CD4-positive, alpha-beta T cell treated with Interleukin-1 beta for 1 hour (primary cell): ENCODE data around the gene NMU.
"Not testable (repeated sequence)": the region's sequence is repeated elsewhere in the genome, so short reads cannot be mapped to it uniquely, and the experiment has no call there.

Experiments used
- DNase-seq, 2 donors: peaks; one replicate each; pipeline ENCODE4 v3.0.0-alpha.2; 2020 to 2022

Gene NMU

DNA sequence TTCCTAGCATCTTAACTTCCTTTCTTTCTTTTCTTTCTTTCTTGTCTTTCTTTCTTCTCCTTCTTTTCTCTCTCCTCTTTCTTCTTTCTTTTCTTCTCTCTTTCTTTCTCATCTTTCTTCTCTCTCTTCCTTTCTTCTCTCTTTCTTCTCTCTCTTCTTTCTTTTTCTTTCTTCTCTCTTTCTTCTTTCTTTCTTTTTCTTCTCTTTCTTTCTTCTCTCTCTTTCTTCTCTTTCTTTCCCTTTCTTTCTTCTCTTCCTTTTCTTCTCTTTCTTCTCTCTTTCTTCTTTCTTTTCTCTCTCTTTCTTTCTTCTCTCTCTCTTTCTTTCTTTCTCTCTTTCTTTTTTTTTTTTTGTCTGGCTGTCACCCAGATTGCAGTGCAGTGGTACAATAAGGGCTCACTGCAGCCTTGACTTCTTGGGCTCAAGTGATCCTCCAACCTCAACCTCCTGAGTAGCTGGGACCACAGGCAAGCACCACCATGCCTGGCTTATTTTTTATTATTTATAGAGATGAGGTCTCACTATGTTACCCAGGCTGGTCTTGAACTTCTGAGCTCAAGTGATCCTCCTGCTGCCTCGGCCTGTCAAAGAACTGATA lies 17.5 kb downstream of the NMU start:
- no peak for DNase-seq

DNA sequence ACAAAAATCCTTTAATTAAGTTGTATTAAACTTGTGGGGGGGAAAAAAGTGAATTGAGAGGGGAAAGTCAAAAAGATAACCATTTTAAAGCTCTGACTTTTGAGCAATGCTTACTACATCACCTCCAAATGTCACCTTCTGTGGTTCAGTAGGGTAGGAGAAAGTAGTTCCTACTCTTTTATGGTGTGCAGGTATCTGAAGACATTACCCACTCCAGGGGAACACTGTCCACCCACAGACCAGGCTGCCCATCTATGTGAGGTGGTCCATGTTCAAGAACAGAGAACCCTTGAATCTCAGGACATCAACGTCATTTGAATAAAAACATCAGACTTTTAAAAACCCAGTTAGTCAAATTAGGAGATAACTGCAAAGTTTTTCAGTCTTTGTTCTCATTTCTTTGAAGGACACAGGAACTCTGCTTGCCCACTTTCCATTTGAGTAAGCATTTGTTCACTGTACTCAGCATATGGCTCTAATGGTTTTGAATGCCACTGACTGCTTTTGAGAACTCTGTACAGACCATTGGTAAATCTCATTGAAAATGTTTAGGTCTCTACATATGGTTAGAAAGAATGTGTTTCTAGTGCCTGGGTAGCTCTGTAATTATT lies 18.4 kb downstream of the NMU start:
- no peak for DNase-seq

DNA sequence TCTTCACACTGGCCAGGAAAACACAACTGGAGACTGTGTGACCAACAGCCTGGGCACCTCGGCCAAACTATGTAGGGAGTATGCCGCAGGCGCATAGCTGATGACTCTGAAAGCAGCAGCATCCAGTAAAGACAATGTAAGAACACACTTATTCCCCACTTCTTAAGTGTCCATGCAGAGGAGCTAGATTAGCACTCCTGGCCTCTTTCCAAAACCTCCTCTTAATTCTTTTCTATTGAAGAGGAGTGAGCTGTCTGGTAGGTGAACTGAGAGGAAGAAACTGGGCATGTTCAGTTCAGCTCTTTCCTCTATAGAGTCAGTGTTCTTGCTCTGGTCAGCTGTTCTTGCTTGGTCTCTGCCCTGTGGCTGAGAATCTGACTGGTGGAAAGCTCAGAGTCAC lies 21.1 kb downstream of the NMU start:
- no peak for DNase-seq

DNA sequence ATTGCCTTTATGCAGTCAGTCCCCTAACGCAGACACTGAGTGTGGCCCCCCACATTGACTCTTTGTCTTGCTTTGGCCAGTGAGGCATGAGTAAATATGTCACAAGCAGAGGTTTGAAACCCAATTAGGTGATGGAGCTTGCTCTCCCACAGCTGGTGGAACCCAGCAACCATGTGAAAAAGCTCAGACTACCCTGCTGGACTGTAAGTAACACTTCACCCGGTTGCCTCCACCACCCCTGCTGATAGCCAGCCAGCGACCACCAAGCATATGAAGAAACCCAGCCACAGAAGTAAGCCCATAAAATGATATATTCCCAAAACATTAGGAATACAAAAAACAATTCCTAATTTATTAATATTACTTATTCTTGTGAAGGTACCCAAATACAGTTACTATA lies 22.5 kb downstream of the NMU start:
- no peak for DNase-seq

DNA sequence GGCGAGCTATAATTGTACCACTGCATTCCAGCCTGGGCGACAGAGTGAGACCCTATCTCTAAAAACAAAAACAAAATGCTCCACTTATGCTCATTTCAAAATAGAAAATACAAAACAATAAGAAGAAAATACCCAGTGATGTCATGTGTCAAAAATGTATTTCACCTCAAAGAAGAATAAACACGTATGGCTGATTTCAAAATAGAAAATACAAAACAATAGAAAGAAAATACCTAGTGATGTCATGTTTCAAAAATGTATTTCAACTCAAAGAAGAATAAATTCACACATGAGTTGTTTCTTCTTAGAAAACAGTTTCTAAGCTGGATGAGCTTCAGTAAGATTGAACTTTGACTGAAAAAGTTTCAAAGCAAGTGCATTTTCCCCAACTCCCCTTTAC lies 23.8 kb downstream of the NMU start:
- no peak for DNase-seq

DNA sequence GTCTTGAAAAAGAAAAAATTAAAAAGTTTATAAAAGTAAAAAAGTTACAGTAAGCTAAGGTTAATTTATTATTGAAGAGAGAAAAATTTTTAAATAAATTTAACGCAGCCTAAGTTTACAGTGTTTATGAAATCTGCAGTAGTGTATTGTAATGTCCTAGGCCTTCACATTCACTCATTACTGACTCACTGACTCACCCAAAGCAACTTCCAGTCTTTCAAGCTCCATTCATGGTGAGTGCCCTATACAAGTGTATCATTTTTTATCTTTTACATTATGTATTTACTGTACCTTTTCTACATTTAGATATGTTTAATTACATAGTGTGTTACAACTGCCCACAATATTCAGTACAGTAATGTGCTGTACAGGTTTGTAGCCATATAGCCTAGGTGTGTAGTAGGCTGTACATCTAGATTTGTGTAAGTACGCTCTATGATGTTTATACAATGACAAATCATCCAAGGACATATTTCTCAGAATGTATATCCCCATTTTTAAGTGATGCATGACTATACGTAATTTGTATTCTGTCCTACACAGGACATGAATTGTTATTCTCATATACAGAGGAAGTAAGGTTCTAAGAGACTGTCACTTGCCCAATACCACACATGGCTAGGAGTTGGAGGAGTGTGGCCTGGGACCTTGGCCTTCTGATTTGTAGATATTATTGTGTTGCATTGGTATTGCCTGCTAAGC lies 24.6 kb downstream of the NMU start:
- no peak for DNase-seq

DNA sequence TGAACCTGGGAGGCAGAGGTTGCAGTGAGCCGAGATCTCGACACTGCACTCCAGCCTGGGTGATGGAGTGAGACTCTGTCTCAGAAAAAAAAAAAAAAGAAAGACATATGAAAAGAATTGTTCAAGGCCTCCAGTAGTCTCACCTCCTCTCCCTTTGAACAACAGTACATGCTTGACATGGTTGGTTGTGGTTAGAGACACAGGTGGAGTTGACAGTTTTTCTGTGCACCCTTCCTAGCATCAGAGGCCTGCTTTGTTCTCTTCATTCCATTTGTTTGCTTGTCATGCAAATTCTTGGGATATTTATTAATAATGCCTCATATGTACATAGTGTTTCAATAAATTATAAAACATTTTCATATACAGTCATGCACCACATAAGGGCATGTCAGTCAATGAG lies 25.7 kb downstream of the NMU start:
- DNase-seq = no peak

DNA sequence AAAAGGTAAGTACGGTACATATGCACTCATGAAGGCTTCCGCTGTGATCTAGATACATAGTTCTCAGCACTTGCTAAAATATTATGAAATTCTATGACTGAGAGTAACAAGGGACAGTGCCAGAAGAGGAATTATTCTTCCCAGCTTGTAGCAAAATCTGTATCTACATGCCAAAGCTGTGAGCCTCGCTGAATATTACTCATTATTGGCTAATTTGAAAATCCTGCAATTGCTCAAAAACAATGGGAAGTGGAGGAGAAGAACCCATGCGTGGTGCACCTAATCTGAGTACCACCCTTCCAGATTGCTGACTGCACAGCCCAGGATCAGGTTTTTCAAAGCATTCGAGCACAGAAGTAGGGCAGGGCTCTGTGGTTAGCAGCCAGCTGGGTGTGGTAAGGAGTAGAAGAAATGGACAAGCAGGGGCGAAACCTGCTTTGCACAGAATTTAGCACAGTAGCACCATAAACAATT lies 26.7 kb downstream of the NMU start:
- DNase-seq = no peak

DNA sequence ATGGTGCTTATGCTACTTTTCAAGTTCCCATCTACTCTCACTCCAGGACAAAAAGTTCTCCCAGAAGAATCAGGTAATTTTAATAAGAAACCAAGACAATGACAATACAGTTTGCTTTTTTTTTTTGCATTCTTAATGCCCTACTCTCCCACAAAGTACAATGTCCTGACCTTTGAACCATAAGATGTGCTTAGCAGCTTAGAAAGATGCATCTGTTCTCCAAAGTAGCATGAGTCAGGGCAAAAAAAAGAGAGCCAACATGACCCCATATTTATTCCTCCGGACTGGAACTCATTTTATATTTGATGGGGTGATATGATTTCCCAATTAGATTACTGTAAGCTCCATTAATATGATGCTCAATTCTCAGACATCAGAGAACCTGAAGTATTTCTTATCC lies 27.5 kb downstream of the NMU start:
- no peak for DNase-seq

DNA sequence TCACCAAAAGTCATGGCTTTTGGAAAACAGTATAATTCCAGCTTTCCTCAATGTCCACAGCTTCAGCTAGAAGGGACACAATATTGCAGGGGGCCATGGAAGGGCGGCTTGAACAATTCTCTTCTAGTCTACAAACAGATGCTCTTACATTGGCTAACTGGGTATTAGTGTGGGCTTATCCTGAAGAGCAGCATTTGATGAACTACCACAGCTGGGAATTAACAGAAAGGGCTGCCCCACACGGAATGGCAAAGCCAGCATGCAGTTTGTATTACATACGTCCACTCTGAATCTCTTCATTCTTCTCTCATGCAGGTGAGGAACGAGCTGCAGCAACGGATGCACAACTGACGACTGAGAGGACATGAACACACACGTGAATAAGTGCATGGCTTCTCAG lies 31.1 kb downstream of the NMU start:
- DNase-seq = no peak

DNA sequence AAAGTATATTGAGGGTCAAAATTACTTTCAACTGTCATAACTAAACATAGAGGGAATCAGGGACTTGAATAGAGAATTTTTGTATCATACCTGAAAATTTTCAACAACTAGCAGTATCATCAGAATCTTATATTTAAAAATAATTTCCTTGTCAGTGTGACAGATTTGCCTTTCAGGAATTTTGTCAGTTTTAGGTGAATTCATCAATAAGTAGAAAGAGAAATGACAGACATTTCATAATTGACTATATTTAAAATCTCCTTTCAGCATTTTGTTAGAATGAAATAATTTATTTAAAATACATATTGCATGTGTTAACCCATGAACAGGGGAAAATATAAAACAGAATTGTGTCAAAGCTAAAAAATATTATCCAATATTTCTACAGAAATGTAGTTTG lies 35.5 kb downstream of the NMU start:
- no peak for DNase-seq

DNA sequence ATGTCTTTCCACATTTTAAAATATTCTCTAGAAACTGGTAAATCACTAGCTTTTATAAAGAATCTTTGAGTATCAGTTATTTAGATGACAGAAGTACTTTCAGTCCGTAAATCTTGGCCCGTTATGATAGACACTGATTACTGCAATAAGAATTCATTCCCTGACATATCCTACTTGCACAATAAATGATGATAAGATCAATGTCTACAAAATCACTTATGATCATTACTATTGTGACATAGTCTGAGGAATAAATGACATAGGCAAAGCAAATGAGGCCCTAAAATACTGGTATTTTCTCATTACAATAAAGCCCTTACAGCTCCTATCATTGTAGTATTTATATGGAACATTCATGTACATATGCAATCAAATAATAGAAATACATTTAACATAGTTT lies 37.5 kb downstream of the NMU start:
- DNase-seq = no peak

DNA sequence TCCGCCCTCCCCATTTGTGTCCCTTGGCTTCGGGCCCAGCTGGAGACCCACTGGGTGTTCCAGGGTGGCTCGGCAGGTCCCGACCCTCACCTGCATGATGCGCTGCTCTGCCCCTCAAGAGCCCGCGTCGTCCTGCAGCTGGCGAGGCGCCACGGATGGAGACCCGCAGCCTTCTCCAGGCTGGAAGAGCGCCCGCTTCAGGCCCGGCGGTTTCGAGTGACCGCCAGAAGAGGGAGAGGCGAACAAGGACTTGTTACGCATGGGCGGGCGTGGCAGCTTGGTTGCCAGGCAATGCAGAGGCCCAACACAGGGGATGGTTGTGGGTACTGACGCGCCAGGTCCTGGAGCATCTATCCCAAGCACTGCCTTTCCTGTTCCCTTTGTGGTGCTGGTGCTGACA lies 44.1 kb downstream of the NMU start, which contains the start of gene PDCL2:
PDCL2 (minus strand) TSS at position 232 of the 400 bp plus-strand sequence; CDS start at position 96, 136 bp downstream.
- DNase-seq = no peak

DNA sequence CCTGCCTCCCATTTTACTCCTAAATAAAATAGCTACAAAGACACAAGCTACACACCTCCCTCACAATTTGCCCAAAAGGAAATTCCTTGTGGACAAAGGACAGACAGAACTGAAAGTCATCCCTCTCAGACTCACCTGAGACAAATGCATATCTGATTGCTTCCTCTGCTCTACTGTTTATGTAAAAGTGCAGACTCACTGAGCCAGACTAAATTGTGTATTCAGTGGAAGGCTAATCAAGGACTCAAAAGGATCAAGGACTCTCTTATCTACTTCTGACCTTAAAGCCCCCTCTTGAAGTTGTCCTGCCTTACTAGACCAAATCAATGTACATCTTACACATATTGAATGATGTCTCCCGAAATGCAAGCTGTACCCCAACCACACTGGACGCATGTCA lies 47.9 kb downstream of the NMU start:
- DNase-seq = no peak

DNA sequence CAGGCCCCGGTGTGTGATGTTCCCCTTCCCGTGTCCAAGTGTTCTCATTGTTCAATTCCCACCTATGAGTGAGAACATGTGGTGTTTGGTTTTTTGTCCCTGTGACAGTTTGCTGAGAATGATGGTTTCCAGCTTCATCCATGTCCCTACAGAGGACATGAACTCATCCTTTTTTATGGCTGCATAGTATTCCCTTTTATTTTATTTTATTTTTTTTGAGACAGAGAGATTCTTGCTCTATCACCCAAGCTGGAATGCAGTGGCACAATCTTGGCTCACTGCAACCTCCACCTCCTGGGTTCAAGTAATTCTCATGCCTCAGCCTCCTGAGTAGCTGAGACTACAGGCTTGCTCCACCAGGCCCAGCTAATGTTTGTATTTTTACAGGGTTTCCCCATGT lies 53.3 kb downstream of the NMU start:
- DNase-seq = not testable (repeated sequence)

DNA sequence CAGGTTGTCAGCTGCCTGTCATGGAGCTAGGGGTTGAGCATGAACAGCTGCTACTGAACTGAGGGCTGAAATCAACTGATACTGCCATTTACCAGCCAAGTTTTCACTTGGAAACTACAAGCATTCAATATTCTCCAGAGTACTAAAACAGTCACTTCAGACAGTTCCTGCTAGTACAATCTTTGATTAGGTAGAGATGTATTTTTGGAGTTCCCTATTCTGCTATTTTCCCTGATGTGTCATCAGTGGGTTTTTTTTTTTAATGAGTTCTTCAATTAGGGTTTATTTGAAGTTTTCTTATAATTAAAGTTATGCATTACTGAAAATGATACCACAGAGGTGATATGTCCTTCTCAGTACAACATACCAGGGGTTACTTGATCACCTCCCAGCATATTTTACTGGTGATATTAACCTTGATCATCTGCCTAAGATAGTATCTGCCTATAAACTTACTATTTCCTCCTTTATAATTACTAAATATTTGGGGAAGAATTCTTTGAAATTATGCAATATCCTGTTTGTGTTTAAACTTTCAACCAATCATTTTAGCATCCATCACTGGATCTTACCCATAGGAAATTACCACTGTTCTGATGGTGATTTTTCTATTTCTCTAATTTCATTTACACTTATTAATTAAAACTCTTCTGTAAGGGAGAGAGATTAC lies 57.6 kb downstream of the NMU start:
- no peak for DNase-seq

DNA sequence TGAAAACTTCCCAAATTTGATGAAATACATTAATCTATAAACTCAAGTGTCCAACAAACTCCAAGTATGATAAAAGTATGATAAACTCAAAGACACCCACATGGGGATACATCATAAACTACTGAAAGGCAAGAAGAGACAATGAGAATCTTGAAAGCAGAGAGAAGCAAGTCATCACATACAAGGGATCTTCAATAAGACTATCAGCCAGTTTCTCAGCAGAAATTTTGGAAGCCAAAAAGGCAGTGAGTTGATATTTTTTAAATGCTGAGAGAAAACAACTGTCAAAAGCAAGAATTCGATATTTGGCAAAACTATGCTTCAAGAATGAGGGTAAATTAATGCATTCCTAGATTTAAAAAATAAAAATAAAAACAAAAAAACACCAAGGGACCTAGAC lies 60.6 kb downstream of the NMU start:
- DNase-seq = no peak

DNA sequence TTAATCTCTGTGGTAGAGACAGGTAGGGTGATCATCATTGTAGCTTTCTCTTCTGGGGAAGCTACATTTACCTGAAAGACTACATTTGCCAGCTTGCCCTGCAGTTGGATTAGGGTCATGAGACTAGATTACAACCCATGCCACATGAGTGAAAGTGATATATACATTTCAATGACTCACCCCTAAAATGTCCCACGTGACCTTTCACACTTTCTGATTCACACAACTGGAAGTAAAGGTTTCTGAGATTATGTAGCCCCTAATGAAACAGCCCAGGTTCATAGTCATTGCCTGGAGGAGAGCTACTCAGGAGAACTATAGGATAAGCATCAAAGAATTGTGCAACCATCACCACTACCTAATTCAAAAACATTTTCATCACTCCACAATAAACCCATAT lies 61.8 kb downstream of the NMU start:
- DNase-seq = no peak

DNA sequence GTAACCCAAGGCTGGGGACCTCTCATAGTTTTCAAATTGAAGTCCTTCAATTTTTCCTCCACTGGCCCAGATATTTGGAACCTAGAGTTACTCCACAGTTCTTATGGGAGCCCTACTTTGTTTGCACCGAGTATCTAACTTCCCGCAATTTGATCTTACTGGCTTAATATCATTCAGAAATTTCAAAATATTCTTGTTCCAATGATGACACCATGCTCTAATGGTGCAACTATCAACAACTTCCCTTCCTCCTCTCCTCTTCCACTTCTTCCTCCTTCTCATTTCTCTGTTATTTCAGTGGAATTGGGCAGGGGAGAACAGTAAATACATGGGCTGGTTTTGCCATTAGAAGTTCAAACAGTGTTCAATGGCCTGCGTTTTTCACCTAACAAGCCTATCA lies 64.3 kb downstream of the NMU start:
- DNase-seq = no peak

DNA sequence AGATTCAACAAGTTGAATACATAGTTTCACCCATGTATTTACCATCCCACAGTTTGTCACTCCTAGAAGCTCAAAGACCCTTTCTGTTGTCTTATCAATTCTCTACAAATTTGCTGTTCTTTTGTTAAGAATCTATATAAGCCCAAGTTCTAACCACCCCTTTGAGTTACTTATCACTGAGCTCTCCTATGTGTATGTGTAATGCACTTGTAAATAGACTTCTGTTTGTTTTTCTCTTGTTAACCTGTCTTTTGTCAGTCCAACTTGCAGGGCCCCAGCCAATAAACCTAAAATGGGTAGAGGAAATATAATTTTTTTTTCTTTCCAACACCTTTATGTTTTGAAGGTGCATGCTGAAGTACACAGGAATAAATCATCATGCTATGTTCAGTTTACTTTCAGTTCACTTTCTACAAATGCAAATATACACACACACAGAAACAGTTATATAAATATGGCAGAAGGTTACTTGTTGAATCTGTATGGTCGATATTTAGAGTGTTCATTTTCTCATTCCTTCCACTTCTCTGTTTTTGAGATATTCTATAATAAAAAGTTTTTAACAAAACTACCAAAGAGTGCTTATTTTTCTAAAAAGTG lies 67.1 kb downstream of the NMU start:
- DNase-seq = no peak

DNA sequence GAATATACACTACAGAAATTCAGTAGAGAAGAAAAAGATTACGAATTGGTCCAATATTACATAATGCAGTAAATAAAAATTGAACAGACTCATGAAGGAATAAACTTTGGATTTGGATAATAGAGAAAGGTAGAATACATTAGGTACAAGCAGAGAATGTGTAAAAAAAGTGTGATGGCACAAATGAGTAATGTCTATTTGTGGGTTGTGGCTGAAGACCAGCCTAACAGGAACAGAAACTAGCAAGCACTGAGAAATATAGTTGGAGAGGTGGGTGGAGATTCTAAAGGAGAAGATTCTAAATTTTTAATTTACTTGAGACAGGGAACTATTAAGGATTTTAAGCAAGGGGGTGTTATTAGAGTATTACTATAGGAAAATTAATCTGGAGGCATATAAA lies 74.2 kb downstream of the NMU start:
- no peak for DNase-seq

DNA sequence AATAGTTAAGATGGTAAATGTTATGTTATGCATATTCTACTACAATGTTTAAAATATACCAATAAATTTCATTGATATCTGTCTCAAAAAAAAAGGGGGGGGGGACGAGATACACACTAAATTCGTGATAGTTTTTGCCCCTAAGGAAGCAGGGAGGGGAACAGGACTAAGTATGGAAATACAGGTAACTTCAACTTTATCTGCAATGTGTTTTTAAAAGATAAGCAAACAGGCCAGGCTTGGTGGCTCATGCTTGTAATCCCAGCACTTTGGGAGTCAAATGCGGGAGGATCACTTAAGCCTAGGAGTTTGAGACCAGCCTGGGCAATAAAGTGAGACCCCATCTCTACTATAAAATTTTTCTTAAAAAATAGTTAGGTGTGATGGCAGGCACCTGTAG lies 76.0 kb downstream of the NMU start:
- no peak for DNase-seq

DNA sequence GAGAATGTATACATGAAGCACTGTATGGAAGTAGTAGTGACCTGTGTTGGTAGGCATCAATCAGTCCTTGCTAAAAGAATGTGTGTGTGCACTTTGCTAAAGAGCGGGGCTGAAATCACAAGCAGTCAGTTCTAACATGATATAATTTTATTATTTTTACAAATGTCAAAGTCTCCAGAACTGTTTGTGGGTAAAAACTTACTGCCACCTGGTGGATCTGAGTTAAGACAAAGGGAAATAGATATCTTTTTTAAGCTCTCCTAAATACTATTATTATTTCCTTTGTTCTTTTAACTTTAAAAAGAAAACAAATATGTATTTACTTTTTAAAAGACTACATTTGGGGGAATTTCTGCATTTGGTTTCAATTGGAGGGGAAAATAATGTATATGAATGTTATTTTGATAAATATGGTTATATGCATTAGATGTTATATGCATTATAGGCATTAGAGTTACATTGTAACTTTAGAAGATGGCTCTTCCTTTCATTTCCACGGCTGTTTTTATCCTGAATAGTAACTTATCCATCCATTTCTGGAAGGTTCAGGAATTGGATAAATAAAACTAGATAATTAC lies 81.6 kb downstream of the NMU start:
- peak in 1 of 2 donors; percentile 58 for DNase-seq
